ENCODE measurements around the gene RAPGEF4.

RAPGEF4 gene

GRCh38 chr2:173101687-173102086, 366.0 kb downstream of the RAPGEF4 start:
- in situ Hi-C loops (cut with HindIII; ENCODE audit: low sequenced_read_pairs): no loop called here
- no peak overlapping the region for H3K4me3 ChIP-seq (ENCODE audit: low read depth, low read length)
- TF ChIP-seq CTCF (IDR thresholded peaks at IDR 0.05; ENCODE audit: low read depth, low read length): no peak
- no peak for DNase-seq (ENCODE audit: low read depth, low spot score)
